Skin epidermis (tissue), 12 donors: ENCODE data around the gene OR2V1.

Experiments
- H3K27ac ChIP-seq, 21 experiments: fragments of 200-600 bp; sonication (generic) in 11 of 21; one replicate each; pipeline ENCODE4 v1.5.0; 2020; ENCODE audit warnings: mild to moderate bottlenecking in 3 of 21, inconsistent platforms in 2 of 21, moderate library complexity in 2 of 21
- H3K4me3 ChIP-seq, 7 experiments: fragments of 200-600 bp; sonication (generic) in 2 of 7; one replicate each; pipeline ENCODE4 v1.5.0; 2020; ENCODE audit warnings: inconsistent platforms in 2 of 7, mild to moderate bottlenecking in 2 of 7, moderate library complexity in 1 of 7

OR2V1 gene

DNA sequence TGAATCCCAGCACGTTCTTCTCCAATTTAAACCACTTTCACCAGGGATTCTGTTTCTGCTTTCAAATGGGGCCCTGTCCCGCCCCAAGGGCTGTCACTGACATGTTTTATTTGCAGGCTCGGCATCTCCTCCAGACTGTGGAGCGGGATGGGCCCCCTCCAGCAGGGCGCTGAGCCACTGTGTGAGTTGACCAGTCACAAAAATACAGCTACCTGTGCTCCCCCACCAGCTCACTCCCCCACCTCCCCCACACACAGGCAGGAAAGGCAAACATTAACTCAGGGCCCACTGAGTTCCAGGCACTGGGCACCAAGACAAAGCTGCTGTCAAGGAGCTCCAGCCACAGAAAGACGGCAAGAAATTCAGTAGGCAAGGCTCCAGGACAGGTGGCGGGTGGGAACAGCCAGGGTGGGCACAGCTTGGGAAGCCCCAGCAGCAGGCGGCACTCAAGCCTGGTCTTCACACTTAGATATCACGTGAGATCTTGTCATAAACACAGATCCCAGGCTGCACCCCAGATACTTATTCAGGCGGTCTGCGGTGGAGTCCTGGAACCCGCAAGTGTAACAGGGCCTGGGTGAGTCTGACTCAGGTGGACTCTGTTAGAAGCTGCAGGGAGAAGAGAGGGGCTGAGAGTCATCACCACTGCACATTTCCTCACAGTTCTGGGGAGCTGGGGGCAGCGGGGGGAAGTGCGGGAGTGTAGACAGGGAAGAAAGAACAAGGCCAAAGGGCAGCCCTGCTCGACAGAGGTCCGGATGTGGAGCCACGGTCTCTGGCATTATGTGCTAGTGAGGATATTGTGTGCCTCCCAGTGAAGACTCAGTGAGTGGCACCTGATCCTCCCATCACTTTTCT is 44.7 kb downstream of the OR2V1 start:
- H3K27ac ChIP-seq: no peak overlapping the region
- no peak overlapping the region for H3K4me3 ChIP-seq

DNA sequence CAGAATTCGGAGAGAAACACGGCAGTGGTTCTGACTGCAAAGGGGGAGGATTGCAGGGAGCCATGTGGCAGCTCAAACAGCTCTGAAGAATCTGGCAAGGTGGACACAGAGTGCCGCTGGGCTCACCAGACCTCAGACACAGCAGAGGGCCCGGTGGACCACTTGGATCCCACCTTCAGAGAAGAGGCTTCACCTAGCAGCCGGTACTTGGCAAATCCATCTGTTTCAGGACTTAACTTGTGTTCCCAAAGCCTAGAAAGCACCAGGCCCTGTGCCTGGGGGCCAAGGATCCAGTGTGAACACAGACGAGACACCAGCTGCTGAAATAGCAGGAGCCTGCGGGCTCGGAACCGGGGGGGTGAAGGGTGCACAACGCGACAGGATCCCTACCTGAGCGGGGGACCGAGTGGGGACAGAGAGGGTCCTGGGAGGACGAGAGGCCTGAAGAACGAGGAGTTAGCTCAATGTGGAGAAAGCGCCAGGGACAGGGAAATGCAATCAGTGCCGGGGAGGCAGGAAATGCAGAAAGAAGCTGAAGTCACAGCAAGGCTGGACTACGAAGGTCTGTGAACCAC is 46.3 kb downstream of the OR2V1 start:
- Histone ChIP-seq H3K4me3 (no peak overlapping the region), H3K27ac (no peak overlapping the region)

DNA sequence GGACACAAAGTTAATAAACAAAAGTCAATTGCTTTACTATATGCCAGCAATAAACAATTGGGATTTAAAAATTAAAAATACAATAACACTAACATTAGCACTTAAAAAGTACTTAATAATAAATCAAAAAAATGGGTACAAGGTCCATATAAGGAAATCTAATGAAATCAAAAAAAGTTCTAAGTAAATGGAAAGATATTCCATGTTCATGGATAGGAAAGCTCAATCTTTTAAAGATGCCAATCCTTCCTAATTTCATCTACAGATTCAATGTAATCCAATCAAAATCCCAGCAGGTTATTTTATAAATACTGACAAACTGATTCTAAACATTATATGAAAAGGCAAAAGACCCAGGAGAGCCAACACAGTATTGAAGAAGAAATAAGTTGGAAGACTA is 49.0 kb downstream of the OR2V1 start:
- Histone ChIP-seq H3K27ac (no peak overlapping the region), H3K4me3 (no peak overlapping the region)

DNA sequence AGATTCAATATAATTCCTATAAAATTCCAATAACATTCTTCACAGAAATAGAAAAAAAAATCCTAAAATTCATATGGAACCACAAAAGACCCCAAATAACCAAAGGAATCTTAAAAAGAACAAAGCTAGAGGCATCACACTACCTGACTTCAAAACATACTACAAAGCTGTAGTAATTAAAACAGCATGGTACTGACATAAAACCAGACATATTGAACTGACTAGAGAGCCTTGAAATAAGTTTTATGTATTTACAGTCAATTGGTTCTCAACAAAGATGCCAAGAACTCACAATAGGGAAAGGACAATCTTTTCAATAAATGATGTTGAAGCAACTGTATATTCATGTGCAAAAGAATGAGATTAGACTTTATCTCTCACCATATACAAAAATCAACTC is 54.0 kb downstream of the OR2V1 start:
- no peak overlapping the region for H3K4me3 ChIP-seq
- H3K27ac ChIP-seq: no peak overlapping the region
